Uterus (tissue), 4 donors: ENCODE results near the gene KCNQ1. TPM values are rescaled to one million over a fixed set of nuclear protein-coding genes. Genes with fewer than 3 reads are reported as not detected.

Experiments
- DNase-seq, 2 donors: peaks; one replicate each; pipeline ENCODE4 v3.0.0-alpha.2; 2019 to 2020
- H3K27ac ChIP-seq, 2 donors: fragments of 200-600 bp; sonication (generic); 1 replicate in 1 of 2; 2 replicates in 1 of 2; pipeline ENCODE4 v1.5.1; 2016 to 2018
- H3K27me3 ChIP-seq, 2 donors: fragments of 200-600 bp; sonication (generic); one replicate each; pipeline ENCODE4 v1.5.1; 2018 to 2019; ENCODE audit warnings: control low read depth in 1 of 2
- H3K36me3 ChIP-seq, 2 donors: fragments of 200-600 bp; sonication (generic); one replicate each; pipeline ENCODE4 v1.5.1; 2019; ENCODE audit warnings: control low read depth in 1 of 2
- H3K4me1 ChIP-seq, 2 donors: fragments of 200-600 bp; sonication (generic); one replicate each; pipeline ENCODE4 v1.5.1; 2018 to 2019; ENCODE audit warnings: control low read depth in 1 of 2
- H3K4me3 ChIP-seq, 2 donors: fragments of 200-600 bp; sonication (generic); 1 replicate in 1 of 2; 2 replicates in 1 of 2; pipeline ENCODE4 v1.5.1; 2018 to 2019; ENCODE audit warnings: mild to moderate bottlenecking in 1 of 2
- H3K9me3 ChIP-seq, 2 donors: fragments of 200-600 bp; sonication (generic); one replicate each; pipeline ENCODE4 v1.5.1; 2019; ENCODE audit warnings: control low read depth in 1 of 2
- CTCF ChIP-seq, 4 experiments: fragments of 200-600 bp in 2 of 4; fragments of 450-650 bp in 2 of 4; sonication (generic) in 2 of 4; IDR thresholded peaks; one replicate each; pipeline ENCODE4 v1.5.1; 2016 to 2019; ENCODE audit warnings: antibody characterized with exemption in 4 of 4, mild to moderate bottlenecking in 2 of 4, moderate library complexity in 1 of 4
- POLR2A ChIP-seq, 2 donors: fragments of 450-650 bp; IDR thresholded peaks; one replicate each; pipeline ENCODE4 v1.6.1; 2016; ENCODE audit warnings: antibody characterized with exemption in 2 of 2, mild to moderate bottlenecking in 1 of 2, moderate library complexity in 1 of 2
- intact Hi-C: fragments of 100-400 bp; cut with DNase I; formaldehyde crosslinking; loops from one replicate; pipeline ENCODE4 v1.15.1; 2023; ENCODE audit warnings: low total_unique reads
- total RNA-seq, 4 donors: library from RNA; depleted of rRNA in 3 of 4; stranded (reverse); fragments of >200 nt in 3 of 4; gene quantifications; one replicate each; pipeline versions ENCODE4 v1.1.0 to v1.2.4, GENCODE V29; 2014 to 2023
- donor health status: DM: yes; HTN: yes; CAD: no.

The KCNQ1 gene
- total RNA-seq, 4 donors from 2014 or later, result 2.6 to 10.4 (median 5.4) TPM

GRCh38 chr11:2510626-2511402, 66.0 kb downstream of the KCNQ1 start:
- Histone ChIP-seq H3K9me3 (no peaks in the 10 kb centered on the region), H3K27ac (no peak overlapping the region), H3K4me3 (no peak overlapping the region), H3K27me3 (no peaks in the 10 kb centered on the region), H3K36me3 (no peaks in the 10 kb centered on the region), H3K4me1 (no peaks in the 10 kb centered on the region)
- TF ChIP-seq POLR2A (IDR thresholded peaks at IDR 0.05), result no peak
- no peak for TF ChIP-seq CTCF (IDR thresholded peaks at IDR 0.05)
- DNase-seq, result peak in 1 of 2 donors; percentile 10
- intact Hi-C loops, result no loop called here

GRCh38 chr11:2511421-2512369, 66.9 kb downstream of the KCNQ1 start:
- Histone ChIP-seq H3K9me3 (no peaks in the 10 kb centered on the region), H3K27me3 (no peaks in the 10 kb centered on the region), H3K27ac (no peak overlapping the region), H3K4me1 (no peaks in the 10 kb centered on the region), H3K4me3 (no peak overlapping the region), H3K36me3 (no peaks in the 10 kb centered on the region)
- no peak for TF ChIP-seq POLR2A (IDR thresholded peaks at IDR 0.05)
- no peak for TF ChIP-seq CTCF (IDR thresholded peaks at IDR 0.05)
- peak; percentile 11 to 13 for DNase-seq
- intact Hi-C loops, result no loop called here

- no peak for TF ChIP-seq POLR2A (IDR thresholded peaks at IDR 0.05)
- TF ChIP-seq CTCF (IDR thresholded peaks at IDR 0.05), result no peak
- no peaks in the 10 kb centered on the region for H3K27me3 ChIP-seq
- H3K4me1 ChIP-seq, result no peaks in the 10 kb centered on the region
- H3K36me3 ChIP-seq, result no peaks in the 10 kb centered on the region
- DNase-seq, result peak; percentile 10 to 11
- no peak overlapping the region for H3K27ac ChIP-seq
- H3K4me3 ChIP-seq, result no peak overlapping the region
- intact Hi-C loops, result no loop called here
- H3K9me3 ChIP-seq, result no peaks in the 10 kb centered on the region
Measured at GRCh38 chr11:2512431-2513407, 67.9 kb downstream of the KCNQ1 start.

- Histone ChIP-seq H3K27me3 (no peaks in the 10 kb centered on the region), H3K27ac (no peak overlapping the region), H3K9me3 (no peaks in the 10 kb centered on the region), H3K4me1 (no peaks in the 10 kb centered on the region), H3K4me3 (no peak overlapping the region), H3K36me3 (no peaks in the 10 kb centered on the region)
- DNase-seq, result no peak
- no peak for TF ChIP-seq CTCF (IDR thresholded peaks at IDR 0.05)
- TF ChIP-seq POLR2A (IDR thresholded peaks at IDR 0.05), result no peak
- intact Hi-C loops, result no loop called here
Measured at GRCh38 chr11:2513441-2513840, 68.6 kb downstream of the KCNQ1 start.
